GM21528 (cell line): ENCODE data around the gene SLC11A2.
"Not testable (repeated sequence)": the region's sequence is repeated elsewhere in the genome, so short reads cannot be mapped to it uniquely, and the experiment has no call there.

Experiments used
- ATAC-seq: cut with Tn5 transposase; IDR thresholded peaks from one replicate; pipeline ENCODE4 v1.9.1; 2021; ENCODE audit warnings: mild to moderate bottlenecking, moderate library complexity; ENCODE audit not compliant: unreplicated experiment, low FRiP score

Gene SLC11A2

DNA sequence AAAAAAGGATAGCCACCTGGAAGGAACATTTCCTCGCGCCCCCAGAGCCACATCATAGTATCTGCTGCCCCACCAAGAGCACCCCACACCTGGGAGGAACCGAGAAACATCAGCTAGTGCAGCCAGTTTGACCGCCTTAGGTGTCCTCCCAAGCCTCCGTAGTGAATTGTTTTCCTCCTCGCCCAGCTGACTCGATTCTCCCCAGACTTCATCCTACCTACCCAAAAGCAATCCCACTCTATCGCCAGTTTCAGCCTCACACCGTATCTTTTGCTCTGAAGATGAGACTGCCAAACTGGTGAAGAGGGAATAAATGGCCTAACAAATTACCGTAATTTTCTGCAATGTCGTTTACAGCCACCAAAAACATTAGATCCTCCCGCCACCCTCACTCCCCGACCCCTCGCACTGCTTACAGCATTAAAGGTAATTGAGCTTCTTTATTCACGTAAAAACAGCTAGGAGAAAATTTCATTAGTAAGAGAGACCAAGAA, 1.2 kb upstream of the SLC11A2 start:
- no peak for ATAC-seq

- no peak for ATAC-seq
These were observed 797 bp downstream of the SLC11A2 start for GRCh38 chr12:51025338-51025835.

GRCh38 chr12:51023625-51024382, 2.4 kb downstream of the SLC11A2 start:
- no peak for ATAC-seq

DNA sequence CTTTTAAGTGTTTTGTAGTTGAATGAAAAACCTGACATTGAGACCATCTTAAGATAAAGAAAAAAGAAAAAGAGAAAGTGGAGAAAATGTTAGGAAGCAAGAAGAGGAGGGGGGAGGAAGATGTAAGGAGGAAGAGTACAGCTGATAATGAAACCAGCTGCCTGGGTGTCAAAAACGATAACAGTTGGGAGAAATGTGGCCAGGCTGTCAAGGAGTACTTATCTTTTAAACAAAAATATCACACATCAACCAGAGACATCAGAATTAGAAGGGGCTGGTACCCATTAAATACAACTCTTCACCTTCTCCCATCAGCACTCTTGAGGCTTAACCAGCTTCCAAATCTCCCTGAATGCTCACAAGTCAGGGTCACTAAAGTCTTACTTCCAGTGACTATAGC, 4.5 kb downstream of the SLC11A2 start:
- no peak for ATAC-seq

GRCh38 chr12:51020448-51021182, 5.6 kb downstream of the SLC11A2 start:
- ATAC-seq = no peak

DNA sequence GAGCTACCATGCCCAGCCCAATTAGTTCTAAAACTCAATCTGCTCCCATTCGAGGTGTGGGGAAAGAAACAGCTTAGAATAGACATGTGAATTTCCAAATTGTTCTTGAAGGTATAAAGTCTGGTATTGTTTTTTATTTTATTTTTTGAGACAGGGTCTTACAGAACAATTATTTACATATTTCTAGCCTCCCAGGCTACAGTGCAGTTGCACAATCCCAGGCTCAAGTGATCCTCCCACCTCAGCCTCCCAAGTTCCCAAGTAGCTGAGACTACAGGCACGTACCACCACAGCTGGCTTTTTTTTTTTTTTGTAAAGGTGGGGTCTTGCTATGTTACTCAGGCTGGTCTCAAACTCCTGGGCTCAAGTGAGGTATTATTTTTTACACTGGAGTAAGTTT, 6.3 kb downstream of the SLC11A2 start:
- no peak for ATAC-seq

GRCh38 chr12:51018956-51019355, 7.2 kb downstream of the SLC11A2 start:
- ATAC-seq = no peak

GRCh38 chr12:51017452-51017851, 8.7 kb downstream of the SLC11A2 start:
- ATAC-seq = no peak

DNA sequence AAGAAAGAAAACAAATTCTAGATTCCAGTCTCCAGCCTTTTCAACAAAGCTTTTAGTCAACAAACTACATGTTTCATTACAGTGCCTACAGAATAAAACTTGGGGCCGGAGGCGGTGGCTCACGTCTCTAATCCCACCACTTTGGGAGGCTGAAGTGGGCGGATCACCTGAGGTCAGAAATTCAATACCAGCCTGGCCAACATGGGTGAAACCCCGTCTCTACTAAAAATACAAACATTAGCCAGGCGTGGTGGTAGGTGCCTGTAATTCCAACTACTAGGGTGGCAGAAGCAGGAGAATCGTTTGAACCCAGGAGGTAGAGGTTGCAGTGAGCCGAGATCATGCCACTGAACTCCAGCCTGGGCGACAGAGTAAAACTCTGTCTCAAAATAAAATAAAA, 11.7 kb downstream of the SLC11A2 start:
- ATAC-seq = not testable (repeated sequence)

DNA sequence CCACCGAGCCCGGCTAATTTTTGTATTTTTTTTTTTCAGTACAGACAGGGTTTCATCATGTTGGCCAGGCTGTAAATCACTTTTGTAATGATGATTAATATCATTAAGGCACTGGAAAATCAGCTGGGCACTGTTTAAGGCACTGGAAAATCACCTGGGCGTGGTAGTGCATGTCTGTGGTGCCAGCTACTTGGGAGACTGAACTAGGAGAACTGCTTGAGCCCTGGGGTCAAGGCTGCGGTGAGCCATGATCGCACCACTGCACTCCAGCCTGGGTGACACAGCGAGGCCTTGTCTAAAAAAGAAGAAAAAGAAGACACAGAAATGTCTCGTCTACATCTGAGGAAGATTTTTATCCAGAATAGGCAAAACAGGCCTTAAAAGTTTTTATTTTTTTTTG, 12.7 kb downstream of the SLC11A2 start:
- no peak for ATAC-seq

GRCh38 chr12:51012570-51013236, 13.5 kb downstream of the SLC11A2 start:
- no peak for ATAC-seq

DNA sequence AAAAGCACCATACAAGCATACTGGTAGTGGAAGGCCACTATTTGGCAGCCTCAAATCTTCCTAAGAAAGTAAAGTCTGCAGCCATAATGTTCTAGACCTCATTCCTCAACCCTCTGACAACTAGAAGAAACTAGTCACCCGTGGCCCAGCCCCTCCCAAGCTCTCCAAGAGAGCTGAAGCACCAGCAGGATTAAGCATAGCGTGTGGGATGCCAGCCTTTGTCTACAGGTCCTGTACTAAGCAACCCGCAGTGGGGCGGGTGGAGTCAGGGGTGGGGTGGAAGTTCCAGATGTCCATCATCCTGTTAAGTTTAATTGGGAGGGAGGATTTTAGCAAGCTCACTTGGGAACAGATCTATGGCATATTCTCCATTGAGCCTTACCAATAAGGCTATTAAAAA, 14.2 kb downstream of the SLC11A2 start:
- ATAC-seq = no peak

- no peak for ATAC-seq
These were observed 17.1 kb downstream of the SLC11A2 start for GRCh38 chr12:51009056-51009440.

- ATAC-seq = no peak
These were observed 17.7 kb downstream of the SLC11A2 start for GRCh38 chr12:51008329-51009055.

DNA sequence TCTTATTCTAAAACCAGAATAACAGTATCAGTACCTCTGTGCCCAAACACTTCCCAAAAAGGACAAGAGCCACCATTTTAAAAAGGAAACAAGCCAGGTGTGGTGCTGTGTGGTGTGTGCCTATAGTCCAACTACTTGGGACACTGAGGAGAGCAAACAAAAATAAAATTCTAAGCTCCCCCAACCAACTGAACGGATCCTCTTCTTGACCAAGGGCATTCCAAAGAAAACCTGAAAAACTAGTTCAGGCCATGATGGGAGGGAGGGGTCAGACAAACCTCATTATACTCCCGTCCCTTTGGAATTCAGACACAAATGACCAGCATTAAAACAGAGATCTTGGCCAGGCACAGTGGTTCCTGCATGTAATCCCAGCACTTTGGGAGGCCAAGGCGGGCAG, 20.5 kb downstream of the SLC11A2 start:
- no peak for ATAC-seq

DNA sequence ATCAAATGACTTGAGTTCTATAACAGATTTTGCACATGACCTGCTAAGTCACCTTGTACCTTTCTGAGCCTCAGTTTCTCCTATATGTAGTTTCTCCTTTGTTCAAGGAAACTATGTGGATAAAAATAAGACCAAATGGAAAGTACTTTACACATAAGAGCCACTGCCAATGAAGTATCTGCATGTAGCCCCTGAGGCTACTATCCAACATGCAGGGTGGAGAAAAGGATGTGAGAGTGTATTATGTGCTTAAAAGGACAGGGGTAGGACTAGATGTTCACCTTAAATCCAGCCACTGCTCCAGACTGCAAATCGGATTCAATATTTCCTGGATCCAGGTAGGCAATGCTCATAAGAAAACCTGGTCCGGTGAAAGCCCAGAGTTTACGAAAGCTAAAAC, 21.2 kb downstream of the SLC11A2 start:
- no peak for ATAC-seq

DNA sequence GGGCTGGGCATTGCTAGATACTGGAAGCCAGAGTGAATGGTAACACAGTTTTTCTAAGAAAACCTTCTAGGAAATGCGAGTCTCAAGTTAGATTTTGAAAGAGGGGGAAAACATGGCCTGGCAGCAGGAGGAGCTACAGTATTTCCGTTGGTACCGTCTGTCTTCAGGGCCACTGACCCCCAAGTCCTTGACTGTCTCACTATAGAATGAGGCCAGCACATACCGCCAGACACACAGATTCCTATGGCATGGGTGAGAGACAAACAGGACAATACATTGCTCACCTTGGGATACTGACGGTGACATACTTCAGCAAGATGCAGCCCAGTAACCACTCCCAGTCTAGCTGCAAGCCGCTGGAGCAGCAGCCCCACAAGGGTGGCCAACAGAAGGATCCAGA, 21.7 kb downstream of the SLC11A2 start:
- no peak for ATAC-seq

GRCh38 chr12:51001799-51002198, 24.4 kb downstream of the SLC11A2 start:
- ATAC-seq = no peak

DNA sequence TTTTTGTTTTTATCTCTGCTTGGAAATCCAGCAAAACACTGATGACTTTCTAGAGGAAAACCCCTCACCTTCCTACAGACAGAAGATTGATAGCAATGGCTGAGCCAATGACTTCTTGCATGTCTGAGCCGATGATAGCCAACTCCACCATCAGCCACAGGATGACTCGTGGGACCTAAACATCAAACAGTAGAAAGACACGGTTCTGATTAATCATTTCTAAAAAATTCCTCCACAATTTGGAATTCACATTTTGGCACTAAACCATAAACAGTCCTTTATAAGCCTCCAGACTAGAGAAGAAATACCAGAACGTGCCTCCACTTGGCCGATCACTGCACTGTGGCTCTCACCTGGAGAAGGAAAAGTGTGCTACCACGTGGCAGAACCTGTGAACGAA, 25.9 kb downstream of the SLC11A2 start:
- no peak for ATAC-seq

- no peak for ATAC-seq
These were observed 27.1 kb downstream of the SLC11A2 start for GRCh38 chr12:50999093-50999492.

- ATAC-seq = no peak
These were observed 33.4 kb downstream of the SLC11A2 start for GRCh38 chr12:50992819-50993218.
